K562 (cell line): ENCODE results near the gene CFL1. TPM values are rescaled to one million over a fixed set of nuclear protein-coding genes. Genes with fewer than 3 reads are reported as not detected.

Source experiments
- ATF1 ChIP-seq, 2 experiments: fragments of 450-650 bp in 1 of 2; IDR thresholded peaks; 2 replicates each; pipeline ENCODE4 v1.6.1; 2016; ENCODE audit warnings: missing compliant biosample characterization in 1 of 2, missing genetic modification characterization in 1 of 2
- EGR1 ChIP-seq: fragments of 450-650 bp; conservative IDR thresholded peaks from 2 replicates; pipeline ENCODE4 v1.6.1; 2017; ENCODE audit warnings: mild to moderate bottlenecking
- FOXK2 ChIP-seq, 2 experiments: fragments of 450-650 bp; IDR thresholded peaks in 1 of 2; conservative IDR thresholded peaks in 1 of 2; 2 replicates each; pipeline ENCODE4 v1.6.1; 2016; ENCODE audit warnings: low read depth in 2 of 2, mild to moderate bottlenecking in 1 of 2
- MXI1 ChIP-seq: IDR thresholded peaks from 2 replicates; pipeline ENCODE4 v1.6.1; 2011; ENCODE audit warnings: low read depth, mild to moderate bottlenecking, improper control_type of control experiment, low read length
- NCOA6 ChIP-seq: fragments of 450-650 bp; IDR thresholded peaks from 2 replicates; pipeline ENCODE4 v1.6.1; 2017; ENCODE audit warnings: mild to moderate bottlenecking
- NEUROD1 ChIP-seq: fragments of 150-350 bp; IDR thresholded peaks from 2 replicates; pipeline ENCODE4 v1.6.1; 2014; ENCODE audit warnings: borderline replicate concordance, low read length, low read depth; ENCODE audit not compliant: partially characterized antibody
- NFYB ChIP-seq: IDR thresholded peaks from 2 replicates; pipeline ENCODE4 v1.6.1; 2011; ENCODE audit warnings: mild to moderate bottlenecking, moderate library complexity; ENCODE audit not compliant: insufficient read length; ENCODE audit errors: extremely low read depth
- NONO ChIP-seq, 2 experiments: fragments of 200-400 bp in 1 of 2; fragments of 450-650 bp in 1 of 2; formaldehyde crosslinking in 1 of 2; IDR thresholded peaks; 2 replicates each; pipeline ENCODE4 v1.6.1; 2017; ENCODE audit warnings: low read depth in 2 of 2, mild to moderate bottlenecking in 2 of 2, moderate library complexity in 2 of 2, low read length in 1 of 2
- NRF1 ChIP-seq, 2 experiments: fragments of 450-650 bp; IDR thresholded peaks in 1 of 2; conservative IDR thresholded peaks in 1 of 2; 2 replicates each; pipeline ENCODE4 v1.6.1; 2014; ENCODE audit warnings: mild to moderate bottlenecking in 2 of 2
- PHF8 ChIP-seq: fragments of 200-600 bp; sonication (generic); IDR thresholded peaks from 2 replicates; pipeline ENCODE4 v1.6.1; 2012; ENCODE audit warnings: mixed run types, mild to moderate bottlenecking, inconsistent platforms, low read length, moderate library complexity, borderline replicate concordance
- RBFOX2 ChIP-seq: fragments of 200-400 bp; formaldehyde crosslinking; IDR thresholded peaks from 2 replicates; pipeline ENCODE4 v1.6.1; 2017; ENCODE audit warnings: low read depth, mild to moderate bottlenecking, low read length, moderate library complexity
- RNF2 ChIP-seq: sonication (generic); IDR thresholded peaks from 2 replicates; pipeline ENCODE4 v1.6.1; 2016
- SMAD1 ChIP-seq: fragments of 150-350 bp; IDR thresholded peaks from 2 replicates; pipeline ENCODE4 v1.6.1; 2014; ENCODE audit warnings: low read length, low read depth; ENCODE audit not compliant: partially characterized antibody
- TEAD2 ChIP-seq: fragments of 450-650 bp; IDR thresholded peaks from 2 replicates; pipeline ENCODE4 v1.6.1; 2016; ENCODE audit warnings: missing genetic modification characterization, control low read depth, missing compliant biosample characterization
- ZNF644 ChIP-seq: fragments of 200-800 bp; sonication (Bioruptor generic); IDR thresholded peaks from 2 replicates; pipeline ENCODE4 v1.6.1; 2016; ENCODE audit warnings: low read depth, missing genetic modification characterization, missing compliant biosample characterization
- polyA plus RNA-seq, 8 experiments: library from polyadenylated mRNA; depleted of rRNA in 4 of 8; stranded (reverse) in 5 of 8; unstranded in 3 of 8; fragments of >200 nt; fragmentation: Nextera tagmentation in 2 of 8; fragmentation: Illumina TruSeq in 1 of 8; extraction: Ambion mirVana in 2 of 8; extraction: Trizol in 1 of 8; gene quantifications; 2 replicates each; pipeline versions ENCODE4 v1.2.1 to v1.2.3, GENCODE V29; 2011 to 2014; ENCODE audit warnings: inconsistent platforms in 1 of 8, missing spikeins in 1 of 8
- total RNA-seq, 7 experiments: library from RNA; depleted of rRNA in 6 of 7; stranded (reverse); fragments of >200 nt in 6 of 7; fragmentation: Illumina TruSeq in 2 of 7; extraction: Trizol in 2 of 7; gene quantifications; 2 replicates each; pipeline versions ENCODE4 v1.2.1 to v1.2.3, GENCODE V29; 2011 to 2021; ENCODE audit warnings: low replicate concordance in 1 of 7
- TF ChIP-seq, protein P1 (sequence below), 3 experiments: fragments of 200-800 bp in 1 of 3; fragments of 250-450 bp in 1 of 3; fragments of 450-650 bp in 1 of 3; sonication (Bioruptor Pico) in 1 of 3; sonication (Bioruptor generic) in 1 of 3; formaldehyde crosslinking in 1 of 3; IDR thresholded peaks; 2 replicates each; pipeline versions ENCODE4 v1.6.1 to v1.8.0; 2016 to 2022; ENCODE audit warnings: mild to moderate bottlenecking in 2 of 3, missing genetic modification characterization in 2 of 3, missing compliant biosample characterization in 1 of 3, moderate library complexity in 1 of 3
- TF ChIP-seq, protein P2 (sequence below): fragments of 200-800 bp; sonication (Bioruptor generic); IDR thresholded peaks from 2 replicates; pipeline ENCODE4 v1.6.1; 2016; ENCODE audit warnings: missing genetic modification characterization, missing compliant biosample characterization

The CFL1 gene
- total and polyA plus RNA-seq, 9 of the 15 experiments (the other 6 are each of a cell fraction or from before 2014, with no cell fraction given): 105 to 1,101 (median 859) TPM

GRCh38 chr11:65859095-65859811 is 1.3 kb upstream of the CFL1 start (continued):
- TF ChIP-seq, protein P1, sequence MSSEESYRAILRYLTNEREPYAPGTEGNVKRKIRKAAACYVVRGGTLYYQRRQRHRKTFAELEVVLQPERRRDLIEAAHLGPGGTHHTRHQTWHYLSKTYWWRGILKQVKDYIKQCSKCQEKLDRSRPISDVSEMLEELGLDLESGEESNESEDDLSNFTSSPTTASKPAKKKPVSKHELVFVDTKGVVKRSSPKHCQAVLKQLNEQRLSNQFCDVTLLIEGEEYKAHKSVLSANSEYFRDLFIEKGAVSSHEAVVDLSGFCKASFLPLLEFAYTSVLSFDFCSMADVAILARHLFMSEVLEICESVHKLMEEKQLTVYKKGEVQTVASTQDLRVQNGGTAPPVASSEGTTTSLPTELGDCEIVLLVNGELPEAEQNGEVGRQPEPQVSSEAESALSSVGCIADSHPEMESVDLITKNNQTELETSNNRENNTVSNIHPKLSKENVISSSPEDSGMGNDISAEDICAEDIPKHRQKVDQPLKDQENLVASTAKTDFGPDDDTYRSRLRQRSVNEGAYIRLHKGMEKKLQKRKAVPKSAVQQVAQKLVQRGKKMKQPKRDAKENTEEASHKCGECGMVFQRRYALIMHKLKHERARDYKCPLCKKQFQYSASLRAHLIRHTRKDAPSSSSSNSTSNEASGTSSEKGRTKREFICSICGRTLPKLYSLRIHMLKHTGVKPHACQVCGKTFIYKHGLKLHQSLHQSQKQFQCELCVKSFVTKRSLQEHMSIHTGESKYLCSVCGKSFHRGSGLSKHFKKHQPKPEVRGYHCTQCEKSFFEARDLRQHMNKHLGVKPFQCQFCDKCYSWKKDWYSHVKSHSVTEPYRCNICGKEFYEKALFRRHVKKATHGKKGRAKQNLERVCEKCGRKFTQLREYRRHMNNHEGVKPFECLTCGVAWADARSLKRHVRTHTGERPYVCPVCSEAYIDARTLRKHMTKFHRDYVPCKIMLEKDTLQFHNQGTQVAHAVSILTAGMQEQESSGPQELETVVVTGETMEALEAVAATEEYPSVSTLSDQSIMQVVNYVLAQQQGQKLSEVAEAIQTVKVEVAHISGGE (CRISPR knock-in tag; IDR thresholded peaks at IDR 0.05): peak in 1 of 3 experiments; percentile 85; a peak in 2 of 6 replicates
- TF ChIP-seq NEUROD1 (peak; percentile 67), NONO (IDR thresholded peaks at IDR 0.05; ENCODE audit: low read depth in 2 of 2, low read length in 1 of 2) (peak; percentile 10 to 45; a peak in 1 of 4 replicates), TEAD2 (tag) (0 out of 2 replicates have a peak, but pooled peaks have one; percentile 9), ZNF644 (peak; percentile 97), NCOA6 (no peak), NFYB (peak; percentile 26), FOXK2 (conservative IDR thresholded peaks at IDR 0.05 in 1 of 2, IDR thresholded peaks at IDR 0.05 in 1 of 2; ENCODE audit: low read depth in 2 of 2) (peak; percentile 4 to 41; a peak in 2 of 4 replicates), RNF2 (peak; percentile 67; the same call in 1 of the 2 replicates), NRF1 (conservative IDR thresholded peaks at IDR 0.05 in 1 of 2, IDR thresholded peaks at IDR 0.05 in 1 of 2) (peak; percentile 85 to 86), SMAD1 (peak; percentile 90), RBFOX2 (peak; percentile 97), MXI1 (peak; percentile 59; the same call in 1 of the 2 replicates), PHF8 (peak; percentile 53; the same call in 1 of the 2 replicates), EGR1 (peak; percentile 94), ATF1 (CRISPR knock-in tag; IDR thresholded peaks at IDR 0.05) (no peak), ATF1 (tag; IDR thresholded peaks at IDR 0.05) (peak; percentile 9)
- TF ChIP-seq, protein P2, sequence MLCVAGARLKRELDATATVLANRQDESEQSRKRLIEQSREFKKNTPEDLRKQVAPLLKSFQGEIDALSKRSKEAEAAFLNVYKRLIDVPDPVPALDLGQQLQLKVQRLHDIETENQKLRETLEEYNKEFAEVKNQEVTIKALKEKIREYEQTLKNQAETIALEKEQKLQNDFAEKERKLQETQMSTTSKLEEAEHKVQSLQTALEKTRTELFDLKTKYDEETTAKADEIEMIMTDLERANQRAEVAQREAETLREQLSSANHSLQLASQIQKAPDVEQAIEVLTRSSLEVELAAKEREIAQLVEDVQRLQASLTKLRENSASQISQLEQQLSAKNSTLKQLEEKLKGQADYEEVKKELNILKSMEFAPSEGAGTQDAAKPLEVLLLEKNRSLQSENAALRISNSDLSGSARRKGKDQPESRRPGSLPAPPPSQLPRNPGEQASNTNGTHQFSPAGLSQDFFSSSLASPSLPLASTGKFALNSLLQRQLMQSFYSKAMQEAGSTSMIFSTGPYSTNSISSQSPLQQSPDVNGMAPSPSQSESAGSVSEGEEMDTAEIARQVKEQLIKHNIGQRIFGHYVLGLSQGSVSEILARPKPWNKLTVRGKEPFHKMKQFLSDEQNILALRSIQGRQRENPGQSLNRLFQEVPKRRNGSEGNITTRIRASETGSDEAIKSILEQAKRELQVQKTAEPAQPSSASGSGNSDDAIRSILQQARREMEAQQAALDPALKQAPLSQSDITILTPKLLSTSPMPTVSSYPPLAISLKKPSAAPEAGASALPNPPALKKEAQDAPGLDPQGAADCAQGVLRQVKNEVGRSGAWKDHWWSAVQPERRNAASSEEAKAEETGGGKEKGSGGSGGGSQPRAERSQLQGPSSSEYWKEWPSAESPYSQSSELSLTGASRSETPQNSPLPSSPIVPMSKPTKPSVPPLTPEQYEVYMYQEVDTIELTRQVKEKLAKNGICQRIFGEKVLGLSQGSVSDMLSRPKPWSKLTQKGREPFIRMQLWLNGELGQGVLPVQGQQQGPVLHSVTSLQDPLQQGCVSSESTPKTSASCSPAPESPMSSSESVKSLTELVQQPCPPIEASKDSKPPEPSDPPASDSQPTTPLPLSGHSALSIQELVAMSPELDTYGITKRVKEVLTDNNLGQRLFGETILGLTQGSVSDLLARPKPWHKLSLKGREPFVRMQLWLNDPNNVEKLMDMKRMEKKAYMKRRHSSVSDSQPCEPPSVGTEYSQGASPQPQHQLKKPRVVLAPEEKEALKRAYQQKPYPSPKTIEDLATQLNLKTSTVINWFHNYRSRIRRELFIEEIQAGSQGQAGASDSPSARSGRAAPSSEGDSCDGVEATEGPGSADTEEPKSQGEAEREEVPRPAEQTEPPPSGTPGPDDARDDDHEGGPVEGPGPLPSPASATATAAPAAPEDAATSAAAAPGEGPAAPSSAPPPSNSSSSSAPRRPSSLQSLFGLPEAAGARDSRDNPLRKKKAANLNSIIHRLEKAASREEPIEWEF (CRISPR knock-in tag): 0 out of 2 replicates have a peak, but pooled peaks have one; percentile 21
